ENCODE results near the gene KANSL1.

GRCh38 chr17:46135879-46136563 is 57.2 kb downstream of the KANSL1 start:
- TF ChIP-seq, protein P1, sequence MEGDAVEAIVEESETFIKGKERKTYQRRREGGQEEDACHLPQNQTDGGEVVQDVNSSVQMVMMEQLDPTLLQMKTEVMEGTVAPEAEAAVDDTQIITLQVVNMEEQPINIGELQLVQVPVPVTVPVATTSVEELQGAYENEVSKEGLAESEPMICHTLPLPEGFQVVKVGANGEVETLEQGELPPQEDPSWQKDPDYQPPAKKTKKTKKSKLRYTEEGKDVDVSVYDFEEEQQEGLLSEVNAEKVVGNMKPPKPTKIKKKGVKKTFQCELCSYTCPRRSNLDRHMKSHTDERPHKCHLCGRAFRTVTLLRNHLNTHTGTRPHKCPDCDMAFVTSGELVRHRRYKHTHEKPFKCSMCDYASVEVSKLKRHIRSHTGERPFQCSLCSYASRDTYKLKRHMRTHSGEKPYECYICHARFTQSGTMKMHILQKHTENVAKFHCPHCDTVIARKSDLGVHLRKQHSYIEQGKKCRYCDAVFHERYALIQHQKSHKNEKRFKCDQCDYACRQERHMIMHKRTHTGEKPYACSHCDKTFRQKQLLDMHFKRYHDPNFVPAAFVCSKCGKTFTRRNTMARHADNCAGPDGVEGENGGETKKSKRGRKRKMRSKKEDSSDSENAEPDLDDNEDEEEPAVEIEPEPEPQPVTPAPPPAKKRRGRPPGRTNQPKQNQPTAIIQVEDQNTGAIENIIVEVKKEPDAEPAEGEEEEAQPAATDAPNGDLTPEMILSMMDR (IDR thresholded peaks at IDR 0.05): no peak
- no peak for TF ChIP-seq CREM (CRISPR knock-in tag; IDR thresholded peaks at IDR 0.05)

All from WTC11 (cell line).